ENCODE measurements around the gene RAB38. TPM values are rescaled to one million over a fixed set of nuclear protein-coding genes. Genes with fewer than 3 reads are reported as not detected.

The RAB38 gene
- total RNA-seq, result 0.28 TPM

DNA sequence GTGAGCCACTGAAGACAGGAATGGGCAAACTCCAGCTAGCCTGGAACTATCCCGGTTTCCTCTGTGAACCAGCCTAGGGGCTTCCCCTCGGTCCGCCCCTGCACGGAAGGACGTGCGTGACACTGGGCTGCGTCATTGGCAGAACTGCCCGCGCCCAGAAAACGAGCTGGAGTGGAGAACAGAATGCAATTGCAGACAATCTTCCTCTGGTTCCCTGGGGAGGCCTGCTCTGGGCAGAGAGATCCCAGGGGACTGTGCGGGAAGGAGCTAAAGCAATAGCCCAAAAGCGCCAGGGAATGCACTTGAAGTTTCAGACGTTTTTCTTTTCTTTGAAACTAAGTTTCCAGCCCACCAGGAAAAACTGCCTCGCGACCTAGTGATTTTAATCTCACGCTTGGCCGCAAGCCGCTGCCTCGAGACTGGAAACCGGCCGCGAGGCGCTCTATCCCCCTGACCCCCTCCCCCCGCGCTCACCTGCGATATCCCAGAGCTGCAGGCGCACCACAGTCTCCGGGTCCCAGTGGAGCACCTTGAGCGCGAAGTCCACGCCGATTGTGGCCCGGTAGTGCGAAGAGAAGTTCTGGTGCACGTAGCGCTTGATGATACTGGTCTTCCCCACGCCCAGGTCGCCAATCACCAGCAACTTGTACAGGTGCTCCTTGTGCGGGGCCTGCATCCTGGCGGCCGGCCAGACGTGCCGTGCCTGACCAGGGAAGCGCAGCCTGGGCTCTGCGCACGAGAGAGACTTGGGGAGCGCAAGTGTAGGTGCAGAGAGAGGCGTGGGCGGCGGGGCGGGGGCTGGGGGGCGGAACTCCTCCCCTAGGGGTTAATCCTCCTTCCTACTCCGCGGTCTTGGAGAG lies at the start of gene RAB38:
RAB38 (minus strand) TSS at position 735 of the 860 bp plus-strand sequence; CDS start at position 676, 59 bp downstream.
- peak; percentile 52 for DNase-seq (ENCODE audit: low spot score)
- ATAC-seq, result peak; percentile 78

- DNase-seq (ENCODE audit: low spot score) (no peak), ATAC-seq (no peak)
Observed at GRCh38 chr11:88213406-88213805, 38.2 kb upstream of the RAB38 start.

GRCh38 chr11:88212300-88212699 lies 37.1 kb upstream of the RAB38 start:
- ATAC-seq (no peak), DNase-seq (ENCODE audit: low spot score) (no peak)

- peak; percentile 67 for ATAC-seq
- DNase-seq (ENCODE audit: low spot score), result no peak
Observed at GRCh38 chr11:88208745-88209144, 33.5 kb upstream of the RAB38 start.

- DNase-seq (ENCODE audit: low spot score), result no peak
Observed at GRCh38 chr11:88206751-88207150, 31.5 kb upstream of the RAB38 start.

DNA sequence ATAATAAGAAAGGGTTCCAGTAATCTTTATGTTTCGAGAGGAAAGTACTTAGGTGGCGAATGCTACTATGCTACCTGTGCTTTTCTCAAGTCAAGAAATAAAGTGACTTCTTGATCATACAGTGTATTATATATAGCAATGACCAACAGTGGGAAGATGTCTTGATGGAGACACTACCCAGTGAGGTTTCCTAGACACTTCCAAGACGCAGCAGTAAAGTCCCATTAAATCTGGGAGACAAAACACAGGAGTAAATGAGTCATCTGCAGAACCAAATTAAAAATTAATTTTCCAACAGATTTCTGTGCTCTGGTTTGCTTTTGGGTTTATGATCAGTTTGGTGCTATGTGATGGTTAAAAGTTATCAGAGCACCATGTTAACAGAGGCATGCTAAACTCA lies 29.1 kb upstream of the RAB38 start:
- DNase-seq (ENCODE audit: low spot score), result no peak
- no peak for ATAC-seq

More at GRCh38 chr11:88206751-88207150, 31.5 kb upstream of the RAB38 start:
- ATAC-seq, result no peak

DNA sequence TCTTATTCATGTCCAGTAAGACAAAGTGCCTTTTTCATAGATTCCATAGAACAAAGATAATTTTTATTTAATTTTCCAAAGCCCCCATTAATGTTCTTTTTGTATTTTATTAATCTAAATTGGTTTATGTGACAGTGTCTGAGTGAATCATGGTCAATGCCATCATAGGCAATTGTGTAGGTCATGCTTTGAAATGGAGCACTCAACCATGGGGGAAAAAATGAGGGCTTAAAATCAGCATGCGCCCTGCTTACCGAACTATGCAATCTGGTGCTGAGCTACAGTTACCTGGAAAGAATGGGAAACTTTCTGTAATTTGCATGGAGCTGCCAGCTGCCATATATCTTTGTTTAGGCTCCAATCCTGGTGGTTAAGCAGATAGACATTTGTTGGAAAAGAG lies 28.4 kb upstream of the RAB38 start:
- ATAC-seq, result no peak

DNA sequence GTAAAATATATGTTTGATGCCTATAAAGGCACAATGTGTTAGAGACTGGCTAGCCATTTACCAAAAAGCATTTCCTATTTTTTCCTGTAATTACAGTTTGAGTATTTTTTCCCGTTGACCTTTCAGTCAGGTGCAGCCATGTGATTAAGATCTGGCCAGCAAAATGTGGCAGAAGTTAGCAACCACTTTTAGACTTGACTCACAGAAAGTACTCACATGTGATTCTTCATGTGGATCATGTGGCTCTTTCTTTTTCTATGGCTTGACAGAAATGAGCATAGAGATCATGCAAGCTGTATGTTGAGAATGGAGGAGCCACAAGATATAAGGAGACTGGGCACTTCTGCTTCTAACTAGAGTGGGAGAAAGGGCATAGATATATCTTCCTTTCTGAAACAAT lies 27.3 kb upstream of the RAB38 start:
- DNase-seq (ENCODE audit: low spot score), result no peak
- no peak for ATAC-seq

More for the DNA sequence above, 28.4 kb upstream of the RAB38 start:
- no peak for DNase-seq (ENCODE audit: low spot score)

DNA sequence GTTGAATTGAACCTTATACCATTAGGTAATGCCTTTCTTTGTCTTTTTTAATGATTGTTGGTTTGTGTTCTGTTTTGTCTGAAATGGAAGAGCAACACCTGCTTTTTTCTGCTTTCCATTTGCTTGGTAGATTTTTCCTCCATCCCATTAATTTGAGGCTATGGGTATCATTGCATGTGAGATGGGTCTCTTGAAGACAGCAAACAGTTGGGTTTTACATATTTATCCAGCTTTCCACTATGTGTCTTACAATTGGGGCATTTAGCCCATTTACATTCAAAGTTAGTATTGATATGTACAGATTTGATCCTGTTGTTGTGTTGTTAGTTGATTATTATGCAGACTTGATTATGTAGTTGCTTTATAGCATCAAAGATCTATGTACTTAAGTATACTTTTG lies 21.1 kb upstream of the RAB38 start:
- DNase-seq (ENCODE audit: low spot score), result no peak
- no peak for ATAC-seq

DNA sequence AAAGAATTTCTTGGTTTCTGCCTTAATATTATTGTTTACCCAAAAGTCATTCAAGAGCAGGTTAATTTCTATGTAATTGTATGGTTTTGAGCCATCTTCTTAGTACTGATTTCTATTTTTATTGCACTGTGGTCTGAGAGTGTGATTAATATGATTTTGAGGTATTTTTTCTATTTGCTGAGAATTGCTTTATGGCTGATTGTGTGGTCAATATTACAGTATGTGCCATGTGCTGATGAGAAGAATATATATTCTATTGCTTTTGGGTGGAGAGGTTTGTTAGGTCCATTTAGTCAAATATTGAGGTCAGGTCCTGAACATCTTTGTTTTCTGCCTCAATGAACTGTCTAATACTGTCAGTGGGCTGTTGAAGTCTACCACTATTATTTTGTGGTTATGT lies 20.7 kb upstream of the RAB38 start:
- DNase-seq (ENCODE audit: low spot score), result no peak
- no peak for ATAC-seq

- DNase-seq (ENCODE audit: low spot score), result no peak
- no peak for ATAC-seq
Observed at GRCh38 chr11:88194990-88195389, 19.7 kb upstream of the RAB38 start.

DNA sequence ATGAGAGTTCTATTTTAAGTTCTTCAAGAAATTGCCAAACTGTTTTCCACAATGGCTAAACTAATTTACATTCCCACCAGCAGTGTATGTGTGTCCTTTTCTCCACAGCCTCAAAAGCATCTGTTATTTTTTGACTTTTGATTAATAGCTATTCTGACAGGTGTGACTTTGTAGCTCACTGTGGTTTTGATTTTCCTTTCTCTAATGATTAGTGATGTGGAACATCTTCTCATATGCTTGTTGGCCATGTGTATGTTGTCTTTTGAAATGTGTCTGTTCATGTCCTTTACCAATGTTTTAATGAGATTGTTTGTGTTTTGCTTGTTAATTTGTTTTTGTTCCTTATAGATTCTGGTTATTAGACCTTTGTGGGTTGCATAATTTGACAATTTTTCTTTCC lies 18.0 kb upstream of the RAB38 start:
- ATAC-seq, result no peak

DNA sequence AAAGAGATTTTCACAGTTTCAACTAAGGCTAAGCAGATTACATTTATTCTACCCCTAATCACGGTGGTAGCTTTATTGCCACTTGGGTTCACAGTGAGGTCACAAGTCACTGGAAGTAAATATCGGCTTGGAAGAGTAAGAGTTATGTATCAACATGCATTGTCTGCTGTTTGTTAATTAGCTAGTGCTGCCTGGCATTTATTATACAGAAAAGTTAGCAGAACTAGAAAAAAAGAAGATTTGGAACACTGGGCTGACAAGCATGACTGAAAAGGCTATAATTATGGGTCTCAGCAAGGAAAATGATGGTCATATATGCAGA lies 13.7 kb upstream of the RAB38 start:
- DNase-seq (ENCODE audit: low spot score) (no peak), ATAC-seq (no peak)

More for the DNA sequence above, 18.0 kb upstream of the RAB38 start:
- no peak for DNase-seq (ENCODE audit: low spot score)

DNA sequence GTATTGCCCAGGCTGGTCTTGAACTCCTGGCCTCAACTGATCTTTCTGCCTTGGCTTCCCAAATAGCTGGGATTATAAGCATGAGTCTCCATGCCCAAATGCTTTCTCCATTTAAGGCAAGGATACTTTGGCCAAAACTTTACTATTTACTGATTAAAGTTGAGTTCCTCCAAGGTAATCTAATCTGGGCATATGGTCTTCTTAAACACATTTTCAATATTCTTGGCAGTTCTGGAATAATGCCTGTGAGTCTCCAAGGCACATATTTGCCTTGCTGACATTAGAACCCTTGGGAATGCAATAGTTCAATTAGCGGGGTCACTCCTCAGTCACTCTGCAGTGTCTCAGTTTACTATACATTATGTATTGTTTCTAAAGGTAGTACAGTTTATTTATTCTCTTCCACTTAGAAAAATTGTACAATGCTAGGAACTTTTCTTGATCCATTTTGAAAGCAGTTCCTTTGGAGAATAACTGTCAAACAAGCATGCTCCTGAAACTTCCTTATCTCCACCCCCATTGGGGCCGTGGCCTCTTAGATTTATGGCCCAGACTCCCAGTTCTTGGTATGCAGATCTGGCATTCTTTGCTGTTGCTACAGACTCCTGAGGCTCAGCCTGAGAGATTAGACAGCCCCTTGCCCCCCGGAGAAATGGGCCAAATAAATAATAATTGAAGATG lies 13.1 kb upstream of the RAB38 start:
- DNase-seq (ENCODE audit: low spot score), result no peak
- ATAC-seq, result no peak

GRCh38 chr11:88183233-88183632 lies 8.0 kb upstream of the RAB38 start:
- ATAC-seq (no peak), DNase-seq (ENCODE audit: low spot score) (no peak)

- ATAC-seq, result no peak
- DNase-seq (ENCODE audit: low spot score), result no peak
Observed at GRCh38 chr11:88181776-88182175, 6.5 kb upstream of the RAB38 start.

DNA sequence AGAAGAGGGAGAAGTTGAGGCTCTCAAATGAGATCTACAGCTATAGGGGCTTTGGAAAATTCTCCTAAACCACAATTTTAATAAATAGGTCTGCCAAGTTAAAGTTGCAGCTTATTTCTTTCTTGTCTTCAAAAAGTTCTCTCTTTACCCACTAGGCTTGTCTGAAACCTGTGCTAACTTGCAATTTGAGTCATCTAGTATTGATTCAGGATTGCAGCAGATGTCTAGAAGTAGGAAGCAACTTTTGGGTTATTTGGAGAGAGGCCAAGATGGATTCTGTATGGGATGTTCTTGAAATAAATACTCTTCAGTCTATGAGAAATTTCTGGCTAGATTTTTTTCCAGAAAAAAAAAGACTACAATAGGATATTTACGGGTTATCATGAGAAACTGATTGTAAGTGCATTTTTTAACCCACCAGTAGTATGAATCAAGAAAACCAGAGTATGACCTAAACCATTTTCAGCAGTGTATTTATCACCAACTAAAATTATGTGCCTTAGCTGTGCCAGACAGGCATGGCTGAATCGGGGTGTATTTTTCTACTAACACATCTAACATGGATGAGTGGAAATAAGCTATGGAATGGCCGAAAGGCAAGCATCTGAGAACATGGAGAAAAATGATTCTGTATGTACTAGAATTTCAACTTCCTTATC lies 4.9 kb upstream of the RAB38 start:
- DNase-seq (ENCODE audit: low spot score), result no peak
- no peak for ATAC-seq

- no peak for DNase-seq (ENCODE audit: low spot score)
- ATAC-seq, result no peak
Observed at GRCh38 chr11:88179141-88179540, 3.9 kb upstream of the RAB38 start.

GRCh38 chr11:88178191-88178590 lies 2.9 kb upstream of the RAB38 start:
- DNase-seq (ENCODE audit: low spot score) (no peak), ATAC-seq (no peak)

- peak; percentile 25 for ATAC-seq
- no peak for DNase-seq (ENCODE audit: low spot score)
Observed at GRCh38 chr11:88175569-88176075, 379 bp upstream of the RAB38 start.

GRCh38 chr11:88173956-88174355 lies 1.3 kb downstream of the RAB38 start:
- no peak for DNase-seq (ENCODE audit: low spot score)

GRCh38 chr11:88171982-88172381 lies 3.3 kb downstream of the RAB38 start:
- ATAC-seq (no peak), DNase-seq (ENCODE audit: low spot score) (no peak)

More at GRCh38 chr11:88173956-88174355, 1.3 kb downstream of the RAB38 start:
- no peak for ATAC-seq

Measured in left lobe of liver (tissue), 2 donors.